ENCODE results near the gene LAMA2. TPM values are rescaled to one million over a fixed set of nuclear protein-coding genes. Genes with fewer than 3 reads are reported as not detected.

Gene LAMA2
- total RNA-seq, 1 donor from 2014 or later = 54.0 TPM

GRCh38 chr6:129015721-129016120 lies 132.8 kb downstream of the LAMA2 start:
- no peak for TF ChIP-seq CTCF (conservative IDR thresholded peaks at IDR 0.05)
- Mint-ChIP-seq H3K4me3 (no peak overlapping the region), H3K36me3 (no peaks in the 10 kb centered on the region)

GRCh38 chr6:129016844-129017243 lies 133.9 kb downstream of the LAMA2 start:
- no peaks in the 10 kb centered on the region for H3K36me3 Mint-ChIP-seq
- DNase-seq (ENCODE audit: extremely low spot score, unreplicated experiment) = no peak
- no peak overlapping the region for H3K4me3 Mint-ChIP-seq
- no peak for TF ChIP-seq CTCF (conservative IDR thresholded peaks at IDR 0.05)
- no peaks in the 10 kb centered on the region for H3K4me1 Mint-ChIP-seq (ENCODE audit: unreplicated experiment)
- no peaks in the 10 kb centered on the region for H3K9me3 Mint-ChIP-seq
- H3K27me3 Mint-ChIP-seq = no peaks in the 10 kb centered on the region
- H3K27ac Mint-ChIP-seq = no peak overlapping the region

More at GRCh38 chr6:129015721-129016120, 132.8 kb downstream of the LAMA2 start:
- H3K9me3 Mint-ChIP-seq = no peaks in the 10 kb centered on the region
- H3K4me1 Mint-ChIP-seq (ENCODE audit: unreplicated experiment) = no peaks in the 10 kb centered on the region
- DNase-seq (ENCODE audit: extremely low spot score, unreplicated experiment) = no peak
- no peaks in the 10 kb centered on the region for H3K27me3 Mint-ChIP-seq
- no peak overlapping the region for H3K27ac Mint-ChIP-seq

GRCh38 chr6:129022011-129022553 lies 139.1 kb downstream of the LAMA2 start:
- Mint-ChIP-seq H3K9me3 (no peaks in the 10 kb centered on the region), H3K27me3 (no peaks in the 10 kb centered on the region), H3K4me3 (no peak overlapping the region), H3K27ac (no peak overlapping the region), H3K36me3 (no peaks in the 10 kb centered on the region), H3K4me1 (ENCODE audit: unreplicated experiment) (no peaks in the 10 kb centered on the region)
- no peak for DNase-seq (ENCODE audit: extremely low spot score, unreplicated experiment)
- TF ChIP-seq CTCF (conservative IDR thresholded peaks at IDR 0.05) = no peak

GRCh38 chr6:129026601-129027000 lies 143.7 kb downstream of the LAMA2 start:
- Mint-ChIP-seq H3K4me1 (ENCODE audit: unreplicated experiment) (no peaks in the 10 kb centered on the region), H3K4me3 (no peak overlapping the region), H3K27me3 (no peaks in the 10 kb centered on the region), H3K27ac (no peak overlapping the region), H3K9me3 (no peaks in the 10 kb centered on the region), H3K36me3 (no peaks in the 10 kb centered on the region)
- DNase-seq (ENCODE audit: extremely low spot score, unreplicated experiment) = no peak
- TF ChIP-seq CTCF (conservative IDR thresholded peaks at IDR 0.05) = no peak

- DNase-seq (ENCODE audit: extremely low spot score, unreplicated experiment) = no peak
- Mint-ChIP-seq H3K27ac (no peak overlapping the region), H3K36me3 (no peaks in the 10 kb centered on the region), H3K9me3 (no peaks in the 10 kb centered on the region), H3K4me3 (no peak overlapping the region), H3K27me3 (no peaks in the 10 kb centered on the region), H3K4me1 (ENCODE audit: unreplicated experiment) (no peaks in the 10 kb centered on the region)
- no peak for TF ChIP-seq CTCF (conservative IDR thresholded peaks at IDR 0.05)
These were observed 146.8 kb downstream of the LAMA2 start for GRCh38 chr6:129029778-129030177.

GRCh38 chr6:129030215-129030614 lies 147.3 kb downstream of the LAMA2 start:
- no peak for DNase-seq (ENCODE audit: extremely low spot score, unreplicated experiment)
- Mint-ChIP-seq H3K4me3 (no peak overlapping the region), H3K27ac (no peak overlapping the region), H3K36me3 (no peaks in the 10 kb centered on the region), H3K4me1 (ENCODE audit: unreplicated experiment) (no peaks in the 10 kb centered on the region), H3K27me3 (no peaks in the 10 kb centered on the region), H3K9me3 (no peaks in the 10 kb centered on the region)
- no peak for TF ChIP-seq CTCF (conservative IDR thresholded peaks at IDR 0.05)

All from type B pancreatic cell (in vitro differentiated cells).